ENCODE data around the gene PBXIP1. TPM values are rescaled to one million over a fixed set of nuclear protein-coding genes. Genes with fewer than 3 reads are reported as not detected.
"Not testable (repeated sequence)": the region's sequence is repeated elsewhere in the genome, so short reads cannot be mapped to it uniquely, and the experiment has no call there.

PBXIP1 gene
- total RNA-seq, 1 donor from 2014 or later = 29.9 TPM

GRCh38 chr1:154998201-154998780 lies 42.4 kb upstream of the PBXIP1 start:
- no peaks in the 10 kb centered on the region for H3K36me3 Mint-ChIP-seq (ENCODE audit: unreplicated experiment)
- H3K27ac Mint-ChIP-seq (ENCODE audit: unreplicated experiment) = no peak overlapping the region
- H3K9me3 Mint-ChIP-seq (ENCODE audit: unreplicated experiment) = peaks cover 5% of the 10 kb centered on the region

GRCh38 chr1:154996966-154997701 lies 41.2 kb upstream of the PBXIP1 start:
- H3K4me3 Mint-ChIP-seq (ENCODE audit: unreplicated experiment) = no peak overlapping the region
- H3K27ac Mint-ChIP-seq (ENCODE audit: unreplicated experiment) = no peak overlapping the region
- no peak for TF ChIP-seq CTCF (IDR thresholded peaks at IDR 0.05; ENCODE audit: partially characterized antibody, unreplicated experiment)
- no peak for DNase-seq
- H3K36me3 Mint-ChIP-seq (ENCODE audit: unreplicated experiment) = no peaks in the 10 kb centered on the region
- H3K9me3 Mint-ChIP-seq (ENCODE audit: unreplicated experiment) = peaks cover 5% of the 10 kb centered on the region
- peaks cover 7% of the 10 kb centered on the region for H3K27me3 Mint-ChIP-seq (ENCODE audit: unreplicated experiment)
- peaks cover 4% of the 10 kb centered on the region for H3K4me1 Mint-ChIP-seq (ENCODE audit: low read depth, unreplicated experiment)

More at GRCh38 chr1:154998201-154998780, 42.4 kb upstream of the PBXIP1 start:
- H3K4me1 Mint-ChIP-seq (ENCODE audit: low read depth, unreplicated experiment) = peaks cover 4% of the 10 kb centered on the region
- peaks cover 5% of the 10 kb centered on the region for H3K27me3 Mint-ChIP-seq (ENCODE audit: unreplicated experiment)
- DNase-seq = no peak
- TF ChIP-seq CTCF (IDR thresholded peaks at IDR 0.05; ENCODE audit: partially characterized antibody, unreplicated experiment) = no peak
- no peak overlapping the region for H3K4me3 Mint-ChIP-seq (ENCODE audit: unreplicated experiment)

- not testable (repeated sequence) for H3K9me3 Mint-ChIP-seq (ENCODE audit: unreplicated experiment); H3K4me3 Mint-ChIP-seq (ENCODE audit: unreplicated experiment); H3K4me1 Mint-ChIP-seq (ENCODE audit: low read depth, unreplicated experiment); H3K27ac Mint-ChIP-seq (ENCODE audit: unreplicated experiment); H3K27me3 Mint-ChIP-seq (ENCODE audit: unreplicated experiment); H3K36me3 Mint-ChIP-seq (ENCODE audit: unreplicated experiment)
- DNase-seq = peak; percentile 63
- TF ChIP-seq CTCF (IDR thresholded peaks at IDR 0.05; ENCODE audit: partially characterized antibody, unreplicated experiment) = peak; percentile 49
Observed at GRCh38 chr1:154995301-154995983, 39.5 kb upstream of the PBXIP1 start.

GRCh38 chr1:154994591-154994990 lies 38.7 kb upstream of the PBXIP1 start:
- TF ChIP-seq CTCF (IDR thresholded peaks at IDR 0.05; ENCODE audit: partially characterized antibody, unreplicated experiment) = no peak
- no peak overlapping the region for H3K27ac Mint-ChIP-seq (ENCODE audit: unreplicated experiment)
- H3K27me3 Mint-ChIP-seq (ENCODE audit: unreplicated experiment) = peaks cover 5% of the 10 kb centered on the region
- H3K4me3 Mint-ChIP-seq (ENCODE audit: unreplicated experiment) = no peak overlapping the region
- peaks cover 4% of the 10 kb centered on the region for H3K4me1 Mint-ChIP-seq (ENCODE audit: low read depth, unreplicated experiment)
- no peak for DNase-seq
- no peaks in the 10 kb centered on the region for H3K36me3 Mint-ChIP-seq (ENCODE audit: unreplicated experiment)
- peaks cover 3% of the 10 kb centered on the region for H3K9me3 Mint-ChIP-seq (ENCODE audit: unreplicated experiment)

GRCh38 chr1:154994269-154994587 lies 38.3 kb upstream of the PBXIP1 start:
- no peaks in the 10 kb centered on the region for H3K36me3 Mint-ChIP-seq (ENCODE audit: unreplicated experiment)
- peaks cover 3% of the 10 kb centered on the region for H3K9me3 Mint-ChIP-seq (ENCODE audit: unreplicated experiment)
- DNase-seq = no peak
- peaks cover 3% of the 10 kb centered on the region for H3K4me1 Mint-ChIP-seq (ENCODE audit: low read depth, unreplicated experiment)
- H3K27ac Mint-ChIP-seq (ENCODE audit: unreplicated experiment) = no peak overlapping the region
- no peak overlapping the region for H3K4me3 Mint-ChIP-seq (ENCODE audit: unreplicated experiment)
- no peak for TF ChIP-seq CTCF (IDR thresholded peaks at IDR 0.05; ENCODE audit: partially characterized antibody, unreplicated experiment)
- H3K27me3 Mint-ChIP-seq (ENCODE audit: unreplicated experiment) = peaks cover 5% of the 10 kb centered on the region

Data from glutamatergic neuron (in vitro differentiated cells).